Measurements from ENCODE around the gene SLC41A2.

DNA sequence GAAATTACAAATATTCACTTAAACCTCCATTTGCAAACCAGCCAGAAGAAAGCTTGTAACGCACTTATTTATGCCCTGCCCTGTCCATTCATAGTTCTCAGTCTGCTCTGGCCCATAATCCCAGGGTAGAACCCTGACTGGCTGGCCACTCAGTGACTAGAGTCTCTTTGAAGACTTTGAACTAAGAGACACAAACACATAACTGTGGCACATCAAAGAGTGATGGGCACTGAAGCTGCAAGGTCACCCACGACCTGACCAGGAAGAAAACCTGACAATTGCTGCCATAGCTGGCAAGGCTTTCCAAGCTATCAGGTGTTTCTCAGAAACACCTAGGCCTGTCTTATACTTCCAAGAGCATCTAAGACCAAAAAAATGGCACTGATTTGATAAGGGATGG lies 28.7 kb downstream of the SLC41A2 start:
- no peak for TF ChIP-seq TAF1 (IDR thresholded peaks at IDR 0.05; ENCODE audit: borderline replicate concordance, insufficient read depth, low read length)
- TF ChIP-seq POLR2AphosphoS5 (IDR thresholded peaks at IDR 0.05; ENCODE audit: low read depth, low read length) = no peak
- TF ChIP-seq SIN3A (IDR thresholded peaks at IDR 0.05; ENCODE audit: borderline replicate concordance, insufficient read depth, low read length) = no peak
